Activated B cell treated with CpG ODN at 0.5 μM for 24 hours (primary cell): ENCODE measurements around the gene JAK1. TPM values are rescaled to one million over a fixed set of nuclear protein-coding genes. Genes with fewer than 3 reads are reported as not detected.

ENCODE experiments used
- ATAC-seq: fragments of 200-7000 bp; cut with Tn5 transposase; one replicate; pipeline ENCODE4 v1.10.0; 2021; ENCODE audit warnings: low read depth, mild to moderate bottlenecking, moderate library complexity
- CTCF ChIA-PET: fragments of 350-600 bp; sonication (Branson Sonifier 250); formaldehyde crosslinking; loops from one replicate; lab custom pipeline; 2021; ENCODE audit warnings: antibody characterized with exemption; lab: Charles Lee
- POLR2A ChIA-PET: fragments of 350-600 bp; sonication (Branson Sonifier 250); formaldehyde crosslinking; loops from one replicate; lab custom pipeline; 2021; ENCODE audit warnings: antibody characterized with exemption; lab: Charles Lee
- DNase-seq: peaks from one replicate; pipeline ENCODE4 v3.0.0; 2022
- H3K27ac Mint-ChIP-seq: one replicate; pipeline ENCODE4 v1.8.0; 2020; ENCODE audit warnings: mixed read lengths
- H3K27me3 Mint-ChIP-seq: one replicate; pipeline ENCODE4 v1.8.0; 2021; ENCODE audit warnings: mixed read lengths
- H3K36me3 Mint-ChIP-seq: one replicate; pipeline ENCODE4 v1.8.0; 2021; ENCODE audit warnings: low read depth, mixed read lengths
- H3K4me1 Mint-ChIP-seq: one replicate; pipeline ENCODE4 v1.8.0; 2021; ENCODE audit warnings: mixed read lengths
- H3K4me3 Mint-ChIP-seq: one replicate; pipeline ENCODE4 v1.8.0; 2020; ENCODE audit warnings: mild to moderate bottlenecking, mixed read lengths
- H3K9me3 Mint-ChIP-seq: one replicate; pipeline ENCODE4 v1.8.0; 2020; ENCODE audit warnings: mixed read lengths
- intact Hi-C: fragments of 100-400 bp; cut with micrococcal nuclease; formaldehyde crosslinking; loops from one replicate; pipeline ENCODE4 v1.15.1; 2024
- total RNA-seq: library from RNA; stranded (reverse); gene quantifications from 2 replicates; pipeline ENCODE4 v1.2.3, GENCODE V29; 2022
- TF ChIP-seq, protein P1 (sequence below): fragments of 200-600 bp; IDR thresholded peaks from one replicate; pipeline ENCODE4 v1.8.0; 2022; ENCODE audit warnings: antibody characterized with exemption, mild to moderate bottlenecking

JAK1 gene
- total RNA-seq, 1 donor from 2014 or later, result 215 TPM

DNA sequence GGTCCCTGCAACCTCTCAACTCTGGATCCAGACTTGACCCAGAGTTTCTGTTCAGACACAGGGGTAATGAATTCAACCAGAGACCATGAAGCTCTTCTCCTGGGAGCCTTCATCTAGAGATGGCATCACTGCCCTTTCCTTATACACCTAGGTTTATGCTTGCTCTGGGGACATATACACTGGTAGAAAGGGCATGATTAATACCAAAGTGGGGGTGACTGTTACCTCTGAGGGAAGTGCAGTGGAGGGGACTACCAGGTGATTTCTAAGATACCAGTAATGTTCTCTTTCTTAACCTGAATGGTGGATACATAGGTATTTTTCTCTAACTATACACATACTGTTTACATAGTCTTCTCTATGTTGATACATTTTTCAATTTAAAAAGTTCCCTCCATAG is 48.4 kb downstream of the JAK1 start:
- no peaks in the 10 kb centered on the region for H3K27me3 Mint-ChIP-seq
- peak; percentile 30 for ATAC-seq
- peaks cover 93% of the 10 kb centered on the region for H3K4me1 Mint-ChIP-seq
- H3K9me3 Mint-ChIP-seq, result no peaks in the 10 kb centered on the region
- CTCF ChIA-PET, result interaction anchor here (1.1 kb wide), 1 partner anchor 103 kb away, joined by 3 read pairs; no protein-coding TSS in a partner anchor
- H3K36me3 Mint-ChIP-seq, result peaks cover 14% of the 10 kb centered on the region
- intact Hi-C loops, result loop anchor here (2.0 kb wide), 1 partner anchor 15 kb away; no protein-coding TSS in a partner anchor
- peak overlapping the region; percentile 63 for H3K4me3 Mint-ChIP-seq
- POLR2A ChIA-PET, result interaction anchor here (0.6 kb wide), 2 partner anchors 95 to 126 kb away, joined by 3 to 7 read pairs; no protein-coding TSS in a partner anchor
- H3K27ac Mint-ChIP-seq, result peak overlapping the region; percentile 80
- no peak for DNase-seq
- TF ChIP-seq, protein P1, sequence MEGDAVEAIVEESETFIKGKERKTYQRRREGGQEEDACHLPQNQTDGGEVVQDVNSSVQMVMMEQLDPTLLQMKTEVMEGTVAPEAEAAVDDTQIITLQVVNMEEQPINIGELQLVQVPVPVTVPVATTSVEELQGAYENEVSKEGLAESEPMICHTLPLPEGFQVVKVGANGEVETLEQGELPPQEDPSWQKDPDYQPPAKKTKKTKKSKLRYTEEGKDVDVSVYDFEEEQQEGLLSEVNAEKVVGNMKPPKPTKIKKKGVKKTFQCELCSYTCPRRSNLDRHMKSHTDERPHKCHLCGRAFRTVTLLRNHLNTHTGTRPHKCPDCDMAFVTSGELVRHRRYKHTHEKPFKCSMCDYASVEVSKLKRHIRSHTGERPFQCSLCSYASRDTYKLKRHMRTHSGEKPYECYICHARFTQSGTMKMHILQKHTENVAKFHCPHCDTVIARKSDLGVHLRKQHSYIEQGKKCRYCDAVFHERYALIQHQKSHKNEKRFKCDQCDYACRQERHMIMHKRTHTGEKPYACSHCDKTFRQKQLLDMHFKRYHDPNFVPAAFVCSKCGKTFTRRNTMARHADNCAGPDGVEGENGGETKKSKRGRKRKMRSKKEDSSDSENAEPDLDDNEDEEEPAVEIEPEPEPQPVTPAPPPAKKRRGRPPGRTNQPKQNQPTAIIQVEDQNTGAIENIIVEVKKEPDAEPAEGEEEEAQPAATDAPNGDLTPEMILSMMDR, result no peak

DNA sequence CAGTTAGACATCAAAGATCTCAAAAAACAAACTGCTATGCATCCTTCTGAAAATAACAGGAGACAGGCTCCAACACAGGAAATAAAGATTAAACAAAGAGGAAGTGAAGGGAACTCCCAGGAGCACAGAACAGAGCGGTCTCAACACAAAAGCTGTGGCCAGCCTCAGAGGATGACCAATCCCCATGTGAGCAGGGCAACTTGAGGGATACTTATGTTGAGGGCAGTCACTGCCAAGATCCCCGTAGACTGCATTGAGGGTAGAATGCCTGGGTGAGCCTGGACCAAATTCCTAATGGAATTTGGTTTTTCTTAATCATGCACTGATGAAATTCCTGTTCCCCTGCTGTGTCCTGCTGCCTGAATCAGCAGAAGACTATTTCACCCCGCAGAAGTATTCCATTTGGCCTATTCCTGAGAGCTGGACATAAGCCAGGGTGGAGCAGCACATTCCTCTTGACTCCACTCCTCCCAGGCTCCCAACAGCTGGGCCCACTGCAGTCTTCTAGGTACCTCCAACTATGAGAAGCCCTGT is 49.0 kb downstream of the JAK1 start:
- no peak for DNase-seq

DNA sequence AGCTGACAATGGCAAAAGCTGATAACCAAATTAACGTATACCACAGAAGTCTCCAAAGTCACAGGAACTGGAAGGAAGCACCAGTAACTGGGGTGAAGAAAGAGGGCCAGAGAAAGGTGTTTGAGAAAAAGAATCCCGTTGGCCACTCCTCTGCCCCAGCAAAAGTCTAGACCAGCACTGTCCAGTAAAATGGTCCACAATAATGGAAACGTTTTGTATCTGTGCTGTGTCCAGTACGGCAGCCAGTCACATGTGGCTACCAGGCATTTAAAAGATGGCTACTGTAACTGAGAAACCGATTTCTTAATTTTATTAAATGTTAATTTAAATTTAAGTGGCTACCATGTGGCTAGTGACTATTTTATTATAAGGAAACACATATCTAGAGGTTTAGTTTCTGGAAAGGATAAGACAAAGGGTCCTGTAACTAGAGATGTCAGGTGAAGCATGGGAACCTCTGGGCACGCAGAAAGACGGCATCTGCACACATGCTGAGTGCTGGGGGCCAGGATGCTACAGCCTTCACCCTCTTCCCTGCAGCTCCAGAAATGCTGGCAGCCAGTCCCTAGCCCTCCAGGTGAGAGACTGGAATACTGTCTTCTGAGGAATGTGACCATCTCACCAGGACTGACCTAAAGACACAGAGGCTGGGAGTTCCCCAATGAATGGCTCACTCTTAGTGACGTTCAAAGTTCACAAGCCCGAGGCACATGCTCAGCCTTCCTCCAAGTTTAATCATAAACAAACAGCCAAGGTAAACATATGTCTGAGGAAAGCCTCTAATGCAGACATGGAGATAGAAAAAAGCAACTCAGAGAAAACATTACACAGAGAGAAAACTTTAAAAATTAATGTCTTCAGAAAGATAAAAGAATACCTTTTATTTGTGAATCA is 50.7 kb downstream of the JAK1 start:
- intact Hi-C loops, result loop anchor here (2.0 kb wide), 2 partner anchors 17 kb away; no protein-coding TSS in a partner anchor
- DNase-seq, result no peak
- no peaks in the 10 kb centered on the region for H3K9me3 Mint-ChIP-seq
- H3K27me3 Mint-ChIP-seq, result no peaks in the 10 kb centered on the region
- peak overlapping the region; percentile 58 for H3K4me3 Mint-ChIP-seq
- ChIA-PET CTCF (no interaction called here), POLR2A (interaction anchor here (0.8 to 1.2 kb wide), 2 partner anchors 17 to 51 kb away, joined by 3 to 4 read pairs; partner anchors contain the start of gene JAK1)
- peaks cover 14% of the 10 kb centered on the region for H3K36me3 Mint-ChIP-seq
- no peak overlapping the region for H3K27ac Mint-ChIP-seq
- TF ChIP-seq, protein P1, result no peak
- ATAC-seq, result no peak
- peaks cover 93% of the 10 kb centered on the region for H3K4me1 Mint-ChIP-seq

More for the DNA sequence above, 49.0 kb downstream of the JAK1 start:
- CTCF ChIA-PET, result interaction anchor here (1.1 kb wide), 1 partner anchor 103 kb away, joined by 3 read pairs; no protein-coding TSS in a partner anchor
- peak overlapping the region; percentile 63 for H3K4me3 Mint-ChIP-seq
- peak overlapping the region; percentile 80 for H3K27ac Mint-ChIP-seq
- TF ChIP-seq, protein P1, result no peak
- intact Hi-C loops, result loop anchor here (2.0 kb wide), 1 partner anchor 15 kb away; no protein-coding TSS in a partner anchor
- H3K36me3 Mint-ChIP-seq, result peaks cover 14% of the 10 kb centered on the region
- H3K4me1 Mint-ChIP-seq, result peaks cover 93% of the 10 kb centered on the region
- H3K9me3 Mint-ChIP-seq, result no peaks in the 10 kb centered on the region
- ATAC-seq, result peak; percentile 14
- H3K27me3 Mint-ChIP-seq, result no peaks in the 10 kb centered on the region
- POLR2A ChIA-PET, result interaction anchor here (0.6 to 0.7 kb wide), 3 partner anchors 53 to 126 kb away, joined by 3 to 7 read pairs (median 3); no protein-coding TSS in a partner anchor

DNA sequence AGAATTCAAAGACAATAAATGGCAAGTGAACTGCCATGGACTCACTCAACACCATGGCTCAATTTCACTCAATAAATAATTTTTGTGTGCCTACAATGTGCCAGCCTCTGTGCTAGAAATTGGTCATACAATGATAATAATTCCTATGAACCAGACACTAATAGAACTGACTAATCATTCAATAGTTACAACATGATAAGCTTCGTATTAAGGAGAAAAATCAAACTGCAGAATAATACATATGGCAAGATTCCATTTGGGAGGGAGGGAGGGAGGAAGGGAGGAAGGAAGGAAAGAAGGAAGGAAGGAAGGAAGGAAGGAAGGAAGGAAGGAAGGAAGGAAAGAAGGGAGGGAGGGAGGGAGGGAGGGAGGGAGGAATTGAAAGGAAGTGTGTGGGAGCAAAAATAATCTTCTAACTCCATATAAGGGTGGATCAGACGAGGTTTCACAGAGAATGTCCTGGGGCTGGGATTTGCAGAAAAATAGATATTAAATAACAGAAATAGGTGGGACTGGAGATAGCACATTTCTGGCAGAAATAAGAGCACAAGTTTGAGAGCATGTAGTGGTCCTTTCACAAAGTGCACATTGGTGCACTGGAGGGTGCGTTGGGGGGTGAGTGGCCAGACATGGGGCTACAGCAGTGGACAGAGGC is 52.9 kb downstream of the JAK1 start:
- POLR2A ChIA-PET, result no interaction called here
- H3K9me3 Mint-ChIP-seq, result no peaks in the 10 kb centered on the region

More for the DNA sequence above, 52.9 kb downstream of the JAK1 start:
- intact Hi-C loops, result loop anchor here (2.0 kb wide), 1 partner anchor 15 kb away; no protein-coding TSS in a partner anchor
- H3K27ac Mint-ChIP-seq, result peak overlapping the region; percentile 6
- CTCF ChIA-PET, result no interaction called here
- peaks cover 5% of the 10 kb centered on the region for H3K36me3 Mint-ChIP-seq
- no peaks in the 10 kb centered on the region for H3K27me3 Mint-ChIP-seq
- TF ChIP-seq, protein P1, result no peak
- ATAC-seq, result no peak
- peaks cover 96% of the 10 kb centered on the region for H3K4me1 Mint-ChIP-seq
- DNase-seq, result no peak
- H3K4me3 Mint-ChIP-seq, result no peak overlapping the region
